IPS-15b (cell line): ENCODE results near the gene PMF1.
A peak's percentile ranks its signal among the peaks of the same experiment; 100 is the strongest.
"Not testable (repeated sequence)": the region's sequence is repeated elsewhere in the genome, so short reads cannot be mapped to it uniquely, and the experiment has no call there.

ENCODE experiments used
- H3K27me3 ChIP-seq: one replicate; pipeline ENCODE4 v1.6.1; 2013; ENCODE audit warnings: low read length; ENCODE audit not compliant: control insufficient read depth, insufficient read depth
- H3K36me3 ChIP-seq: one replicate; pipeline ENCODE4 v1.6.1; 2013; ENCODE audit warnings: low read length; ENCODE audit not compliant: control insufficient read depth, insufficient read depth
- H3K4me1 ChIP-seq: one replicate; pipeline ENCODE4 v1.6.1; 2013; ENCODE audit warnings: mild to moderate bottlenecking, low read length; ENCODE audit not compliant: control insufficient read depth, insufficient read depth
- H3K4me3 ChIP-seq: one replicate; pipeline ENCODE4 v1.5.1; 2013; ENCODE audit warnings: low read depth, low read length
- H3K9ac ChIP-seq: one replicate; pipeline ENCODE4 v1.6.1; 2013; ENCODE audit warnings: low read depth, mild to moderate bottlenecking, low read length
- H3K9me3 ChIP-seq: one replicate; pipeline ENCODE4 v1.6.1; 2013; ENCODE audit warnings: mild to moderate bottlenecking, low read length; ENCODE audit not compliant: control insufficient read depth, insufficient read depth

Gene PMF1

GRCh38 chr1:156182010-156182779 is 30.6 kb upstream of the PMF1 start:
- H3K27me3 ChIP-seq, H3K4me1 ChIP-seq, H3K36me3 ChIP-seq, H3K9me3 ChIP-seq: not testable (repeated sequence)
- H3K4me3 ChIP-seq: peak overlapping the region; percentile 26
- peak overlapping the region; percentile 66 for H3K9ac ChIP-seq

GRCh38 chr1:156186347-156187177 is 26.2 kb upstream of the PMF1 start:
- not testable (repeated sequence) for H3K4me1 ChIP-seq, H3K9me3 ChIP-seq, H3K36me3 ChIP-seq, H3K9ac ChIP-seq, H3K27me3 ChIP-seq, H3K4me3 ChIP-seq

- H3K36me3 ChIP-seq, H3K27me3 ChIP-seq, H3K9me3 ChIP-seq, H3K4me3 ChIP-seq, H3K9ac ChIP-seq, H3K4me1 ChIP-seq: not testable (repeated sequence)
Observed at GRCh38 chr1:156190265-156190664, 22.5 kb upstream of the PMF1 start.

GRCh38 chr1:156191292-156191964 is 21.4 kb upstream of the PMF1 start:
- Histone ChIP-seq H3K4me3 (no peak overlapping the region), H3K4me1 (peaks cover 7% of the 10 kb centered on the region), H3K9ac (no peak overlapping the region), H3K9me3 (peaks cover 6% of the 10 kb centered on the region), H3K27me3 (no peaks in the 10 kb centered on the region), H3K36me3 (peaks cover 2% of the 10 kb centered on the region)

- Histone ChIP-seq H3K9ac (peak overlapping the region; percentile 63), H3K4me3 (peak overlapping the region; percentile 53), H3K9me3 (no peaks in the 10 kb centered on the region), H3K36me3 (peaks cover 7% of the 10 kb centered on the region), H3K27me3 (no peaks in the 10 kb centered on the region), H3K4me1 (peaks cover 10% of the 10 kb centered on the region)
Observed at GRCh38 chr1:156193208-156193487, 19.7 kb upstream of the PMF1 start.

GRCh38 chr1:156193488-156194299 is 19.1 kb upstream of the PMF1 start, which contains the start of gene SLC25A44:
SLC25A44 (plus strand) TSS chr1:156194104; CDS start chr1:156199848, 5,744 bp downstream.
- Histone ChIP-seq H3K9me3 (no peaks in the 10 kb centered on the region), H3K4me3 (peak within 1 kb of the TSS; percentile 78), H3K4me1 (peaks cover 10% of the 10 kb centered on the region), H3K9ac (peak within 1 kb of the TSS; percentile 63), H3K27me3 (no peaks in the 10 kb centered on the region), H3K36me3 (peaks cover 7% of the 10 kb centered on the region)

- H3K4me1 ChIP-seq: peaks cover 10% of the 10 kb centered on the region
- no peaks in the 10 kb centered on the region for H3K27me3 ChIP-seq
- peaks cover 7% of the 10 kb centered on the region for H3K36me3 ChIP-seq
- no peaks in the 10 kb centered on the region for H3K9me3 ChIP-seq
- H3K9ac ChIP-seq: peak overlapping the region; percentile 51
- H3K4me3 ChIP-seq: peak overlapping the region; percentile 78
Observed at GRCh38 chr1:156194300-156194652, 18.5 kb upstream of the PMF1 start.

GRCh38 chr1:156195853-156196252 is 17.0 kb upstream of the PMF1 start:
- no peaks in the 10 kb centered on the region for H3K9me3 ChIP-seq
- H3K27me3 ChIP-seq: no peaks in the 10 kb centered on the region
- no peak overlapping the region for H3K4me3 ChIP-seq
- peak overlapping the region; percentile 13 for H3K9ac ChIP-seq
- H3K36me3 ChIP-seq: peaks cover 18% of the 10 kb centered on the region
- peaks cover 10% of the 10 kb centered on the region for H3K4me1 ChIP-seq

- Histone ChIP-seq H3K27me3 (no peaks in the 10 kb centered on the region), H3K36me3 (peaks cover 18% of the 10 kb centered on the region), H3K9me3 (no peaks in the 10 kb centered on the region), H3K9ac (no peak overlapping the region), H3K4me1 (peaks cover 10% of the 10 kb centered on the region), H3K4me3 (no peak overlapping the region)
Observed at GRCh38 chr1:156196445-156196844, 16.4 kb upstream of the PMF1 start.

- no peaks in the 10 kb centered on the region for H3K27me3 ChIP-seq
Observed at GRCh38 chr1:156198831-156199349, 13.9 kb upstream of the PMF1 start.

GRCh38 chr1:156200044-156200443 is 12.8 kb upstream of the PMF1 start:
- no peaks in the 10 kb centered on the region for H3K9me3 ChIP-seq
- H3K9ac ChIP-seq: no peak overlapping the region
- H3K4me3 ChIP-seq: no peak overlapping the region
- peaks cover 7% of the 10 kb centered on the region for H3K4me1 ChIP-seq
- H3K36me3 ChIP-seq: peaks cover 20% of the 10 kb centered on the region
- no peaks in the 10 kb centered on the region for H3K27me3 ChIP-seq

More at GRCh38 chr1:156198831-156199349, 13.9 kb upstream of the PMF1 start:
- Histone ChIP-seq H3K4me1 (peaks cover 7% of the 10 kb centered on the region), H3K36me3 (peaks cover 18% of the 10 kb centered on the region), H3K4me3 (no peak overlapping the region), H3K9me3 (no peaks in the 10 kb centered on the region), H3K9ac (no peak overlapping the region)
